ENCODE results near the gene BRIP1. TPM values are rescaled to one million over a fixed set of nuclear protein-coding genes. Genes with fewer than 3 reads are reported as not detected.

Gene BRIP1
- total and polyA plus RNA-seq, 4 donors: 0.13 to 1.4 (median 0.44) TPM

DNA sequence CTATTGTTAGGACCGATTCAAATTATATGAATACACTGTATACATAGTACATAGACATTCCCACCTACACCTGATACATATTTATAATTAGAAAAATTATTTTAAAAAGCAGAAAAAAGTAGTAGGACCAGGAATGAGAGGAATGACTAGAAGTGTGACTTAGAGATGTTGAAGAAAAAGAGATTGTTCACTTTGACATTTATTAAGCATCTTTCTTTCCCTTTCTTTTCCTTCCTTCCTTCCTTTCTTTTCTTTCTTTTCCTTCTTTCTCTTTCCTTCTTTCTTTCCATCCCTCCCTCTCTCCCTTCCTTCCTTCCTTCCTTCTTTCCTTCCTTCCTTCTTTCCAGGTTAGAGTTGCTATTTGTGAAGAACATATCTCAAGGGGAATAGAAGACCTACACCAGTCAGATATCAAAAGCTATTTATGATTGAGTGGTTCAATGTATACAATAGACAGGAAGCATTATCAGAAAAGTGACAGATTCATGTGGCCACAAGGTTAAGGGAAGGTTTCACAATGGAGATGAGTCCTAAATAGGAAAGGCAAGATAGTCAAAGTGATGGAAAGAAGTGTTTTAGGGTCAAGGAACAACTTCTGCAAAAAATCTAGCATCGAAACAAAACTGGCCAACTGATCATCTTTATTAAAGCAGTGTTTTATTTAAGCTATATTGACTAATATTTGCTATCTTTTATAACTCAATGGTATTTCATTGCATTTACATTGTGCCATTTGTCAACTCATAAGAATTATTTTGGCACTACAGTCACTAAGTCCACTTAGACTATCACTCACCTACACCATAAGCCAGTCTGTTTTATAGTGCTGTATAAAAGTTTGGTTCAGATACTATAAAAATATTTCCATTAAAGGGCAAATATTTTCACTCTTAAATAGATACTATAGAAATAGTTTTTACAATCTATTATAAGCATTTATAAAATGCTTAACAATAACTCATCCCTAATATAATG is 218.2 kb downstream of the BRIP1 start:
- ATAC-seq (ENCODE audit: low FRiP score) (no peak), DNase-seq (no peak)
- intact Hi-C loops (cut with DNase I): no loop called here
- no peaks in the 10 kb centered on the region for H3K4me1 ChIP-seq (ENCODE audit: control insufficient read depth in 1 of 2, insufficient read depth in 2 of 2, low read length in 2 of 2)
- no peak overlapping the region for H3K27ac ChIP-seq (ENCODE audit: low read depth in 1 of 2, low read length in 2 of 2)
- no peaks in the 10 kb centered on the region for H3K27me3 ChIP-seq (ENCODE audit: control insufficient read depth in 1 of 2, insufficient read depth in 2 of 2, low read length in 1 of 2)
- H3K36me3 ChIP-seq (ENCODE audit: control insufficient read depth in 1 of 2, insufficient read depth in 2 of 2, low read length in 1 of 2): no peaks in the 10 kb centered on the region
- H3K9me3 ChIP-seq (ENCODE audit: control insufficient read depth, low read length): no peaks in the 10 kb centered on the region
- no peak overlapping the region for H3K4me3 ChIP-seq (ENCODE audit: low read length in 2 of 2)
- 92 to 96% methylated on average over 2 of the region's 2 CpGs for WGBS, 2 donors

DNA sequence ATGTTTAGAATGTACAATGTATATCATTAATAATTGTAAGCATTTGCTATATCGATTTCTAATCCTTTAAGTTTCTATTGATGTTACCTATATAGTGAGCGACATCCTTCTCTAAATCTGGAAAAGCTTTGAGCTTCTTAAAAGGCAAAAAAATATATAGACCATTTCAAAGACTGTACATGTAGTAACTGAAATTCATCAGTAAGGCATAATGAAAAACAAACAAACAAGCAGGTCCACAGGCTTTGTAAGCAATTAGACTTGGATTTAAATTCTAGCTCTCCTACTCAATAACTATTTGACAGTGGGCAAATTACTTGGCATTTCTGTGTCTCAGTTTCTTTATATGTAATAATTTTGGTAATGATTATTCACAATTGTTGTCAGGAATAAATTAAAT is 220.6 kb downstream of the BRIP1 start:
- no peak for ATAC-seq (ENCODE audit: low FRiP score)
- no peak overlapping the region for H3K27ac ChIP-seq (ENCODE audit: low read depth in 1 of 2, low read length in 2 of 2)
- 93 to 99% methylated on average over 2 of the region's 2 CpGs for WGBS, 2 donors

DNA sequence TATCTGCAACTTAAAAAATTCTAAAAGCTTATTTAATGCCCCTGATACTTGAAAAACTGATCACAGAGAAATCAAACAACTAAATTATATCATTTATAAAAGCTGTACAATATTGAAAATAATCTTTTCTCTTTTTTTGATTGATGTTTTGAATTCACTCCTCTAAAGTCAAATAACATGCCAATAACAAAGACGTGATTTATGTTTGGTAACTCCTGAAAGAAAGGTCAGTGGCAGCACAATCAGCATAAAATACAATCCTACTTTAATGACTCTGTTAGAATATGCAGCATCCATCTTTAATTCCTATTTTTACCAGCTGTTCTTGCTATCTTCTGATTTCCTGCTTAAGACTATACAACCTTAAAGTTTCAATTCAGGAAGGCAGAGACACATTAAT is 221.6 kb downstream of the BRIP1 start:
- Histone ChIP-seq H3K4me1 (ENCODE audit: control insufficient read depth in 1 of 2, insufficient read depth in 2 of 2, low read length in 2 of 2) (no peaks in the 10 kb centered on the region), H3K36me3 (ENCODE audit: control insufficient read depth in 1 of 2, insufficient read depth in 2 of 2, low read length in 1 of 2) (no peaks in the 10 kb centered on the region), H3K27ac (ENCODE audit: low read depth in 1 of 2, low read length in 2 of 2) (no peak overlapping the region), H3K9me3 (ENCODE audit: control insufficient read depth, low read length) (no peaks in the 10 kb centered on the region), H3K27me3 (ENCODE audit: control insufficient read depth in 1 of 2, insufficient read depth in 2 of 2, low read length in 1 of 2) (no peaks in the 10 kb centered on the region), H3K4me3 (ENCODE audit: low read length in 2 of 2) (no peak overlapping the region)
- DNase-seq (no peak), ATAC-seq (ENCODE audit: low FRiP score) (no peak)
- 72 to 73% methylated on average over 1 of the region's 1 CpG for WGBS, 2 donors
- intact Hi-C loops (cut with DNase I): no loop called here

More for the DNA sequence above, 220.6 kb downstream of the BRIP1 start:
- no peak for DNase-seq
- Histone ChIP-seq H3K9me3 (ENCODE audit: control insufficient read depth, low read length) (no peaks in the 10 kb centered on the region), H3K4me3 (ENCODE audit: low read length in 2 of 2) (no peak overlapping the region), H3K4me1 (ENCODE audit: control insufficient read depth in 1 of 2, insufficient read depth in 2 of 2, low read length in 2 of 2) (no peaks in the 10 kb centered on the region), H3K36me3 (ENCODE audit: control insufficient read depth in 1 of 2, insufficient read depth in 2 of 2, low read length in 1 of 2) (no peaks in the 10 kb centered on the region), H3K27me3 (ENCODE audit: control insufficient read depth in 1 of 2, insufficient read depth in 2 of 2, low read length in 1 of 2) (no peaks in the 10 kb centered on the region)
- intact Hi-C loops (cut with DNase I): no loop called here

DNA sequence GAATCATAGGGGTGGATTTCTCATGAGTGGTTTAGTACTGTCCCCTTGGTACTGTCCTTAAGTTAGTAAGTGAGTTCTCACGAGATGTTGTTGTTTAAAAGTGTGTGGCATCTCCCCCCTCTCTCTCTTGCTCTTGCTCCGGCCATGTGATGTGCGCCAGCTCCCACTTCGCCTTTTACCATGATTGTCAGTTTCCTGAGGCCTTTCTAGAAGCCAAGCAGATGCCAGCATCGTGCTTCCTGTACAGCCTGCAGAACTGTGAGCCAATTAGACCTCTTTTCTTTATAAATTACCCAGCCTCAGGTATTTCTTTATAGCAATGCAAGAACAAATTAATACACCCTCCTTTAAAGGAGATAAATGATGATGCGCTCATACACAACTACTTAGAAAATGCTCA is 222.2 kb downstream of the BRIP1 start:
- 89 to 90% methylated on average over 6 of the region's 6 CpGs for WGBS, 2 donors
- Histone ChIP-seq H3K27ac (ENCODE audit: low read depth in 1 of 2, low read length in 2 of 2) (no peak overlapping the region), H3K4me1 (ENCODE audit: control insufficient read depth in 1 of 2, insufficient read depth in 2 of 2, low read length in 2 of 2) (no peaks in the 10 kb centered on the region), H3K9me3 (ENCODE audit: control insufficient read depth, low read length) (no peaks in the 10 kb centered on the region), H3K36me3 (ENCODE audit: control insufficient read depth in 1 of 2, insufficient read depth in 2 of 2, low read length in 1 of 2) (no peaks in the 10 kb centered on the region), H3K27me3 (ENCODE audit: control insufficient read depth in 1 of 2, insufficient read depth in 2 of 2, low read length in 1 of 2) (no peaks in the 10 kb centered on the region), H3K4me3 (ENCODE audit: low read length in 2 of 2) (no peak overlapping the region)
- ATAC-seq (ENCODE audit: low FRiP score): no peak
- intact Hi-C loops (cut with DNase I): no loop called here
- DNase-seq: no peak

DNA sequence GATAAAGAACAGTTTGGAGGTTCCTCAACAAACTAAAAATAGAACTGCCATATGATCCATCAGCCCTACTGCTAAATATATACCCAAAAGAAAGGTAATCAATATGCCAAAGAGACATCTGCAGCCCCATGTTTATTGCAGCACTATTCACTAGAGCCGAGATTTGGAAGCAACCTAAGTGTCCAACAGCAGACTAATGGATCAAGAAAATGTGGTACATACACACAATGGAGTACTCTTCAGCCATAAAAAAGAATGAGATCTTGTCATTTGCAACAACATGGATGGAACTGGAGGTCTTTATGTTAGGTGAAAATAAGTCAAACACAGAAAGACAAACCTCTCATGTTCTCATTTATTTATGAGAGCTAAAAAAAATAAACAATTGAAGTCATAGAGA is 223.5 kb downstream of the BRIP1 start:
- Histone ChIP-seq H3K4me3 (ENCODE audit: low read length in 2 of 2) (no peak overlapping the region), H3K27ac (ENCODE audit: low read depth in 1 of 2, low read length in 2 of 2) (no peak overlapping the region), H3K36me3 (ENCODE audit: control insufficient read depth in 1 of 2, insufficient read depth in 2 of 2, low read length in 1 of 2) (no peaks in the 10 kb centered on the region), H3K4me1 (ENCODE audit: control insufficient read depth in 1 of 2, insufficient read depth in 2 of 2, low read length in 2 of 2) (no peaks in the 10 kb centered on the region), H3K9me3 (ENCODE audit: control insufficient read depth, low read length) (no peaks in the 10 kb centered on the region), H3K27me3 (ENCODE audit: control insufficient read depth in 1 of 2, insufficient read depth in 2 of 2, low read length in 1 of 2) (no peaks in the 10 kb centered on the region)
- DNase-seq (no peak), ATAC-seq (ENCODE audit: low FRiP score) (no peak)
- intact Hi-C loops (cut with DNase I): no loop called here
- 76 to 85% methylated on average over 1 of the region's 1 CpG for WGBS, 2 donors

DNA sequence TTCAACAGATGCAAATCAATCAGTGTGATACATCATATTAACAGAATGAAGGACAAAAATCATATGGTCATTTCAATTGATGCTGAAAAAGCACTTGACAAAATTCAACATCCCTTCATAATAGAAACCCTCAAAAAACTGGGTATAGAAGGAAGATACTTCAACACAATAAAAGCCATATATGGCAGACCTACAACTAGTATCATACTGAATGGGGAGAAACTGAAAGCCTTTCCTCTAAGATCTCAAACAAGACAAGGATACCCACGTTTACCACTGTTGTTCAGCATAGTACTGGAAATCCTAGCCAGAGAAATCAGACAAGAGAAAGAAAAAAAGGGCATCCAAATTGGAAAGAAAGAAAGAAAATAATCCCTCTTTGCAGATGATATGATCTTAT is 225.2 kb downstream of the BRIP1 start:
- no peaks in the 10 kb centered on the region for H3K27me3 ChIP-seq (ENCODE audit: control insufficient read depth in 1 of 2, insufficient read depth in 2 of 2, low read length in 1 of 2)
- intact Hi-C loops (cut with DNase I): no loop called here

DNA sequence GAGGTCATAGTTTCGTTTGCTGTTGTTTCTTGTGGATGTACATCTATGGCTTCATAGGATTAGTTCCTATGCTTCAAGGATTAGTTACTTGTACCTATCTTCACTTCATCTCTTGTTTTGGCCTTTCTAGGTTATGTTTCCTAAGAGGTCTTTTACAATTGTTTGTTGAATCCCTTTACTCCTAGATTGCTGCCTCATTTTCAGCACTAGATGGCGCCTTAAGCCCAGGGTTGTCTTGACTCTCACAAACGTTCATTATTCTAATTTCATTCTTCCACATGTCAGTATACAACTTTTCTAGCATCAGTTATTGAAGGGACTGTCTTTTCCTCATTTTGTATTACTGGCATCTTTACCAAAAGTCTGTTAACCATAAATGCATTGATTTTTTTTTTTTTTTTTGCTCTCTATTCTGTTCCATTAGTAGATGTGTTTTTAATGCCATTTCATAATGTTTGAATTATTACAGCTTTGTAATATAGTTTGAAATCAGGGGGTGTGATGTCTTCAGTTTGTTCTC is 227.4 kb downstream of the BRIP1 start:
- H3K36me3 ChIP-seq (ENCODE audit: control insufficient read depth in 1 of 2, insufficient read depth in 2 of 2, low read length in 1 of 2): no peaks in the 10 kb centered on the region
- WGBS, 2 donors: 8 to 9% methylated on average over 3 of the region's 3 CpGs
- DNase-seq (no peak), ATAC-seq (ENCODE audit: low FRiP score) (no peak)
- no peak overlapping the region for H3K4me3 ChIP-seq (ENCODE audit: low read length in 2 of 2)
- H3K4me1 ChIP-seq (ENCODE audit: control insufficient read depth in 1 of 2, insufficient read depth in 2 of 2, low read length in 2 of 2): no peaks in the 10 kb centered on the region
- intact Hi-C loops (cut with DNase I): no loop called here
- no peak overlapping the region for H3K27ac ChIP-seq (ENCODE audit: low read depth in 1 of 2, low read length in 2 of 2)
- no peaks in the 10 kb centered on the region for H3K9me3 ChIP-seq (ENCODE audit: control insufficient read depth, low read length)
- H3K27me3 ChIP-seq (ENCODE audit: control insufficient read depth in 1 of 2, insufficient read depth in 2 of 2, low read length in 1 of 2): no peaks in the 10 kb centered on the region

More for the DNA sequence above, 225.2 kb downstream of the BRIP1 start:
- no peaks in the 10 kb centered on the region for H3K4me1 ChIP-seq (ENCODE audit: control insufficient read depth in 1 of 2, insufficient read depth in 2 of 2, low read length in 2 of 2)
- 36 to 48% methylated on average over 1 of the region's 1 CpG for WGBS, 2 donors
- H3K9me3 ChIP-seq (ENCODE audit: control insufficient read depth, low read length): no peaks in the 10 kb centered on the region
- H3K4me3 ChIP-seq (ENCODE audit: low read length in 2 of 2): no peak overlapping the region
- no peak for DNase-seq
- H3K27ac ChIP-seq (ENCODE audit: low read depth in 1 of 2, low read length in 2 of 2): no peak overlapping the region
- no peaks in the 10 kb centered on the region for H3K36me3 ChIP-seq (ENCODE audit: control insufficient read depth in 1 of 2, insufficient read depth in 2 of 2, low read length in 1 of 2)
- ATAC-seq (ENCODE audit: low FRiP score): no peak

DNA sequence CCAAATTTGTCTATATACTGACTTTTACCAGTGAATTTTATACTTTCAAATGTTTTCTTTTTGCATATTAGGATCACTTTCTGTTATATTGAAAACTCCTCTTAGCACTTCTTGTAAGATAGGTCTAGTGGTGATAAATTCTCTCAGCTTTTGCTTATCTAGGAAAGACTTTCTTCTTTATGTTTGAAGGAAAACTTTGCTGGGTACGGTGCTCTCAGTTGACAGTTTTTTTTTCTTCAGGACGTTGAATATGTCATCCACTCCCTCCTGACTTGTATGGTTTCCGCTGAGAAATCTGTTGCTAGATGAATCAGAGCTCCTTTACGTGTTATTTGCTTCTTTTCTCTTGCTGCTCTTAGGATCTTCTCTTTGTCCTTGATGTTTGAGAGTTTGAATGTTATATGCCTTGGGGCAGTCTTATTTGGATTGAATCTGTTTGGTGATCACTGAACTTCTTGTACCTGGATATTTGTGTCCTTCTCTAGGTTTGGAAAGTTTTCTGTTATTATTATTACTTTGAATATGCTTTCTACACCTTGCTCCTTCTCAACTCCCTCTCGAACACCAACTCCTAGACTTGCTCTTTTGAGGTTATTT is 228.3 kb downstream of the BRIP1 start:
- no peak for DNase-seq
- 70 to 75% methylated on average over 5 of the region's 5 CpGs for WGBS, 2 donors
- no peaks in the 10 kb centered on the region for H3K27me3 ChIP-seq (ENCODE audit: control insufficient read depth in 1 of 2, insufficient read depth in 2 of 2, low read length in 1 of 2)
- H3K27ac ChIP-seq (ENCODE audit: low read depth in 1 of 2, low read length in 2 of 2): no peak overlapping the region
- H3K4me3 ChIP-seq (ENCODE audit: low read length in 2 of 2): no peak overlapping the region
- no peaks in the 10 kb centered on the region for H3K9me3 ChIP-seq (ENCODE audit: control insufficient read depth, low read length)
- no peak for ATAC-seq (ENCODE audit: low FRiP score)
- H3K36me3 ChIP-seq (ENCODE audit: control insufficient read depth in 1 of 2, insufficient read depth in 2 of 2, low read length in 1 of 2): no peaks in the 10 kb centered on the region
- no peaks in the 10 kb centered on the region for H3K4me1 ChIP-seq (ENCODE audit: control insufficient read depth in 1 of 2, insufficient read depth in 2 of 2, low read length in 2 of 2)
- intact Hi-C loops (cut with DNase I): no loop called here

Measured in aorta (tissue), 5 donors.